Smooth muscle cell (in vitro differentiated cells): ENCODE results near the gene C14orf93. TPM values are rescaled to one million over a fixed set of nuclear protein-coding genes. Genes with fewer than 3 reads are reported as not detected.

ENCODE experiments used
- DNase-seq: peaks from one replicate; lab custom pipeline; 2025; ENCODE audit not compliant: unreplicated experiment; lab: John Stamatoyannopoulos, UW
- H2AFZ ChIP-seq: fragments of 200-600 bp; sonication (generic); 2 replicates; pipeline ENCODE4 v1.6.0; 2016; ENCODE audit warnings: antibody characterized with exemption, low read depth, mild to moderate bottlenecking
- H3F3A ChIP-seq: fragments of 200-600 bp; sonication (generic); 2 replicates; pipeline ENCODE4 v1.6.0; 2017; ENCODE audit warnings: antibody characterized with exemption, low read depth
- H3K27ac ChIP-seq: fragments of 200-600 bp; sonication (generic); 2 replicates; pipeline ENCODE4 v1.5.1; 2016; ENCODE audit warnings: low read depth, mild to moderate bottlenecking
- H3K27me3 ChIP-seq: fragments of 200-600 bp; sonication (generic); 2 replicates; pipeline ENCODE4 v1.6.1; 2016; ENCODE audit warnings: low read depth, mild to moderate bottlenecking
- H3K36me3 ChIP-seq: fragments of 200-600 bp; sonication (generic); 2 replicates; pipeline ENCODE4 v1.5.1; 2016; ENCODE audit warnings: low read depth
- H3K4me1 ChIP-seq: fragments of 200-600 bp; sonication (generic); 2 replicates; pipeline ENCODE4 v1.5.1; 2016; ENCODE audit warnings: low read depth
- H3K4me2 ChIP-seq: fragments of 200-600 bp; sonication (generic); 2 replicates; pipeline ENCODE4 v1.6.0; 2016; ENCODE audit warnings: mild to moderate bottlenecking
- H3K4me3 ChIP-seq: fragments of 200-600 bp; sonication (generic); 2 replicates; pipeline ENCODE4 v1.5.1; 2016; ENCODE audit warnings: mild to moderate bottlenecking
- H3K79me2 ChIP-seq: fragments of 200-600 bp; sonication (generic); 2 replicates; pipeline ENCODE4 v1.6.0; 2016; ENCODE audit warnings: low read depth, mild to moderate bottlenecking
- H3K9ac ChIP-seq: fragments of 200-600 bp; sonication (generic); 2 replicates; pipeline ENCODE4 v1.6.0; 2016; ENCODE audit warnings: low read depth
- H3K9me3 ChIP-seq: fragments of 200-600 bp; sonication (generic); replicated peaks from 2 replicates; pipeline ENCODE4 v1.5.1; 2016; ENCODE audit warnings: low read depth
- H4K20me1 ChIP-seq: fragments of 200-600 bp; sonication (generic); 2 replicates; pipeline ENCODE4 v1.6.0; 2016; ENCODE audit warnings: low read depth
- CTCF ChIP-seq: fragments of 200-600 bp; sonication (generic); IDR thresholded peaks from 2 replicates; pipeline ENCODE4 v1.5.1; 2017; ENCODE audit warnings: borderline replicate concordance, mild to moderate bottlenecking, antibody characterized with exemption; ENCODE audit not compliant: insufficient read depth, poor library complexity, severe bottlenecking
- WGBS: methylation state at CpG from one replicate; pipeline ENCODE4 v1.1.7; 2016; ENCODE audit warnings: low lambda C conversion rate; 5-methylcytosine and 5-hydroxymethylcytosine counted together
- polyA plus RNA-seq: library from polyadenylated mRNA; unstranded; fragments of >200 nt; fragmentation: Nextera tagmentation; extraction: Ambion mirVana; gene quantifications from 2 replicates; pipeline ENCODE4 v1.2.1, GENCODE V29; 2016
- total RNA-seq: library from RNA; depleted of rRNA; stranded (reverse); fragments of >200 nt; gene quantifications from 2 replicates; pipeline ENCODE4 v1.2.3, GENCODE V29; 2014

C14orf93 gene
- total and polyA plus RNA-seq, 2 experiments from 2014 or later, result 6.7 to 10.2 TPM

- H3K27me3 ChIP-seq, result no peaks in the 10 kb centered on the region
- H3K9me3 ChIP-seq, result no peaks in the 10 kb centered on the region
- 82% methylated on average over 14 of the region's 14 CpGs for WGBS
- H3K4me2 ChIP-seq, result no peak overlapping the region
- H3K36me3 ChIP-seq, result no peaks in the 10 kb centered on the region
- no peak overlapping the region for H3K4me3 ChIP-seq
- no peaks in the 10 kb centered on the region for H3K79me2 ChIP-seq
- no peak overlapping the region for H3K9ac ChIP-seq
- no peaks in the 10 kb centered on the region for H3F3A ChIP-seq
- no peak overlapping the region for H2AFZ ChIP-seq
- DNase-seq, result no peak
- TF ChIP-seq CTCF, result no peak
- no peaks in the 10 kb centered on the region for H4K20me1 ChIP-seq
- no peak overlapping the region for H3K27ac ChIP-seq
- peaks cover 5% of the 10 kb centered on the region for H3K4me1 ChIP-seq
Measured at GRCh38 chr14:23052182-23052623, 42.3 kb upstream of the C14orf93 start.

- WGBS, result 95% methylated on average over 5 of the region's 5 CpGs
- Histone ChIP-seq H2AFZ (no peak overlapping the region), H3K9me3 (no peaks in the 10 kb centered on the region), H4K20me1 (no peaks in the 10 kb centered on the region), H3K27me3 (no peaks in the 10 kb centered on the region), H3K4me2 (no peak overlapping the region), H3F3A (no peaks in the 10 kb centered on the region), H3K4me1 (peaks cover under 1% of the 10 kb centered on the region), H3K4me3 (no peak overlapping the region), H3K27ac (no peak overlapping the region), H3K79me2 (no peaks in the 10 kb centered on the region), H3K36me3 (no peaks in the 10 kb centered on the region), H3K9ac (no peak overlapping the region)
- TF ChIP-seq CTCF, result no peak
- no peak for DNase-seq
Measured at GRCh38 chr14:23051141-23052057, 41.5 kb upstream of the C14orf93 start.

- H3K9ac ChIP-seq, result no peak overlapping the region
- no peak for DNase-seq
- no peaks in the 10 kb centered on the region for H3K4me1 ChIP-seq
- H3K36me3 ChIP-seq, result no peaks in the 10 kb centered on the region
- 100% methylated on average over 9 of the region's 9 CpGs for WGBS
- no peak overlapping the region for H3K4me3 ChIP-seq
- no peak overlapping the region for H3K4me2 ChIP-seq
- no peaks in the 10 kb centered on the region for H3F3A ChIP-seq
- H3K9me3 ChIP-seq, result no peaks in the 10 kb centered on the region
- no peak for TF ChIP-seq CTCF
- no peak overlapping the region for H2AFZ ChIP-seq
- no peak overlapping the region for H3K27ac ChIP-seq
- no peaks in the 10 kb centered on the region for H3K79me2 ChIP-seq
- H4K20me1 ChIP-seq, result no peaks in the 10 kb centered on the region
- no peaks in the 10 kb centered on the region for H3K27me3 ChIP-seq
Measured at GRCh38 chr14:23049011-23049410, 39.1 kb upstream of the C14orf93 start.
